IMR-90 (cell line): ENCODE measurements around the gene RAB11FIP4. TPM values are rescaled to one million over a fixed set of nuclear protein-coding genes. Genes with fewer than 3 reads are reported as not detected.

Experiments
- ATAC-seq: fragments of 200-7000 bp; cut with Tn5 transposase; 2 replicates; pipeline ENCODE4 v1.9.1; 2020; ENCODE audit warnings: low read depth, mild to moderate bottlenecking, moderate library complexity
- BruUV-seq: library from RNA; stranded (reverse); fragments of 400-500 nt; replicated peaks from 2 replicates; lab custom pipeline; 2021; lab: Mats Ljungman, UMichigan
- CTCF ChIA-PET: fragments of 300-600 bp; formaldehyde crosslinking; extraction: SDS; loops from one replicate; lab custom pipeline; 2021; ENCODE audit warnings: antibody characterized with exemption; lab: Yijun Ruan, JAX
- POLR2A ChIA-PET: fragments of 300-600 bp; sonication (Branson Sonifier 250); formaldehyde crosslinking; loops from one replicate; lab custom pipeline; 2022; ENCODE audit warnings: antibody characterized with exemption; ENCODE audit not compliant: unreplicated experiment; lab: Charles Lee
- DNase-seq: peaks from one replicate; pipeline ENCODE4 v3.0.0; 2013
- H2AFZ ChIP-seq: replicated peaks from 2 replicates; pipeline ENCODE3; 2013; ENCODE audit warnings: low read length, mild to moderate bottlenecking; ENCODE audit not compliant: poor library complexity
- H2AK5ac ChIP-seq: 2 replicates; pipeline ENCODE4 v1.6.1; 2013; ENCODE audit warnings: low read depth, low read length, inconsistent platforms
- H2AK9ac ChIP-seq: replicated peaks from 2 replicates; pipeline ENCODE3; 2013; ENCODE audit warnings: mild to moderate bottlenecking, low read depth, low read length, moderate library complexity; ENCODE audit not compliant: poor library complexity
- H2BK120ac ChIP-seq: 2 replicates; pipeline ENCODE4 v1.6.1; 2013; ENCODE audit warnings: low read depth, low read length, inconsistent platforms
- H2BK15ac ChIP-seq: 3 replicates; pipeline ENCODE4 v1.6.1; 2013; ENCODE audit warnings: low read depth, low read length, inconsistent platforms
- H2BK20ac ChIP-seq: 2 replicates; pipeline ENCODE4 v1.6.1; 2013; ENCODE audit warnings: low read depth, mild to moderate bottlenecking, inconsistent platforms, low read length, moderate library complexity
- H2BK5ac ChIP-seq: 2 replicates; pipeline ENCODE4 v1.6.1; 2013; ENCODE audit warnings: mild to moderate bottlenecking, low read depth, low read length, inconsistent platforms; ENCODE audit not compliant: poor library complexity, severe bottlenecking
- H3K14ac ChIP-seq: replicated peaks from 2 replicates; pipeline ENCODE4 v1.6.1; 2013; ENCODE audit warnings: low read depth, low read length, inconsistent platforms
- H3K18ac ChIP-seq: 2 replicates; pipeline ENCODE4 v1.6.1; 2013; ENCODE audit warnings: low read depth, low read length, control low read depth
- H3K23ac ChIP-seq: 2 replicates; pipeline ENCODE4 v1.6.1; 2013; ENCODE audit warnings: low read depth, low read length, inconsistent platforms
- H3K27ac ChIP-seq: 2 replicates; pipeline ENCODE4 v1.5.1; 2013; ENCODE audit warnings: mild to moderate bottlenecking, control low read depth, low read length; ENCODE audit not compliant: insufficient read depth
- H3K27me3 ChIP-seq: 2 replicates; pipeline ENCODE4 v1.6.1; 2013; ENCODE audit warnings: low read length; ENCODE audit not compliant: control insufficient read depth, insufficient read depth
- H3K36me3 ChIP-seq: 2 replicates; pipeline ENCODE4 v1.6.1; 2013; ENCODE audit warnings: low read length, mixed read lengths; ENCODE audit not compliant: control insufficient read depth, insufficient read depth
- H3K4ac ChIP-seq: 2 replicates; pipeline ENCODE4 v1.6.1; 2013; ENCODE audit warnings: low read depth, low read length, inconsistent platforms
- H3K4me1 ChIP-seq: 2 replicates; pipeline ENCODE4 v1.6.1; 2013; ENCODE audit warnings: low read length, mixed read lengths; ENCODE audit not compliant: control insufficient read depth, insufficient read depth
- H3K4me2 ChIP-seq: 2 replicates; pipeline ENCODE4 v1.6.1; 2013; ENCODE audit warnings: low read depth, mild to moderate bottlenecking, control low read depth, low read length, moderate library complexity
- H3K4me3 ChIP-seq: 2 replicates; pipeline ENCODE4 v1.5.1; 2013; ENCODE audit warnings: low read depth, mild to moderate bottlenecking, control low read depth, low read length, moderate library complexity; ENCODE audit not compliant: insufficient read depth
- H3K56ac ChIP-seq: 2 replicates; pipeline ENCODE4 v1.6.1; 2013; ENCODE audit warnings: low read length, inconsistent platforms; ENCODE audit not compliant: insufficient read depth; ENCODE audit errors: extremely low read depth
- H3K79me1 ChIP-seq, 2 experiments: 2 replicates each; pipeline ENCODE4 v1.6.1; 2013; ENCODE audit warnings: low read length in 2 of 2, inconsistent platforms in 1 of 2, low read depth in 1 of 2
- H3K9ac ChIP-seq: 2 replicates; pipeline ENCODE4 v1.6.1; 2013; ENCODE audit warnings: low read depth, low read length, control low read depth
- H3K9me1 ChIP-seq: 2 replicates; pipeline ENCODE4 v1.6.1; 2013; ENCODE audit warnings: low read length, inconsistent platforms; ENCODE audit not compliant: insufficient read depth
- H3K9me3 ChIP-seq: 2 replicates; pipeline ENCODE4 v1.6.1; 2013; ENCODE audit warnings: low read length; ENCODE audit not compliant: control insufficient read depth, insufficient read depth
- H4K20me1 ChIP-seq: 2 replicates; pipeline ENCODE4 v1.6.1; 2013; ENCODE audit warnings: low read length, inconsistent platforms; ENCODE audit not compliant: insufficient read depth
- H4K5ac ChIP-seq: 2 replicates; pipeline ENCODE4 v1.6.1; 2013; ENCODE audit warnings: mild to moderate bottlenecking, low read depth, low read length, control low read depth
- H4K8ac ChIP-seq, 2 experiments: 2 replicates each; pipeline ENCODE4 v1.6.1; 2013; ENCODE audit warnings: low read depth in 2 of 2, low read length in 2 of 2, control low read depth in 1 of 2, inconsistent platforms in 1 of 2
- H4K91ac ChIP-seq: 2 replicates; pipeline ENCODE4 v1.6.1; 2013; ENCODE audit warnings: low read depth, low read length, inconsistent platforms; ENCODE audit not compliant: insufficient read depth
- BHLHE40 ChIP-seq: fragments of 150-350 bp; IDR thresholded peaks from 2 replicates; pipeline ENCODE4 v1.6.1; 2016; ENCODE audit warnings: mild to moderate bottlenecking, low read depth, low read length
- CEBPB ChIP-seq: IDR thresholded peaks from 2 replicates; pipeline ENCODE4 v1.6.1; 2012; ENCODE audit warnings: low read depth, low read length, improper control_type of control experiment
- CHD1 ChIP-seq: IDR thresholded peaks from 2 replicates; pipeline ENCODE4 v1.6.1; 2012; ENCODE audit warnings: low read depth, low read length, improper control_type of control experiment
- FOS ChIP-seq: fragments of 150-350 bp; IDR thresholded peaks from 2 replicates; pipeline ENCODE4 v1.6.1; 2016; ENCODE audit warnings: low read depth, low read length
- MAFK ChIP-seq: IDR thresholded peaks from 2 replicates; pipeline ENCODE4 v1.6.1; 2012; ENCODE audit warnings: low read depth, low read length, improper control_type of control experiment
- MAZ ChIP-seq: IDR thresholded peaks from 2 replicates; pipeline ENCODE4 v1.6.1; 2012; ENCODE audit warnings: low read depth, mild to moderate bottlenecking, low read length, improper control_type of control experiment, moderate library complexity, borderline replicate concordance
- MXI1 ChIP-seq: IDR thresholded peaks from 2 replicates; pipeline ENCODE4 v1.6.1; 2012; ENCODE audit warnings: low read depth, mild to moderate bottlenecking, low read length, moderate library complexity, borderline replicate concordance
- NFE2L2 ChIP-seq: fragments of 150-350 bp; IDR thresholded peaks from 2 replicates; pipeline ENCODE4 v1.6.1; 2016; ENCODE audit warnings: low read depth, mild to moderate bottlenecking, low read length
- POLR2A ChIP-seq: IDR thresholded peaks from 2 replicates; pipeline ENCODE4 v1.6.1; 2012; ENCODE audit warnings: mild to moderate bottlenecking, low read depth, low read length
- RAD21 ChIP-seq: IDR thresholded peaks from 2 replicates; pipeline ENCODE4 v1.6.1; 2012; ENCODE audit warnings: low read length, improper control_type of control experiment
- RCOR1 ChIP-seq: IDR thresholded peaks from 2 replicates; pipeline ENCODE4 v1.6.1; 2012; ENCODE audit warnings: mild to moderate bottlenecking, low read length, improper control_type of control experiment; ENCODE audit not compliant: insufficient replicate concordance
- RFX5 ChIP-seq: IDR thresholded peaks from 2 replicates; pipeline ENCODE4 v1.8.0; 2012; ENCODE audit warnings: low read depth, mild to moderate bottlenecking, low read length, moderate library complexity
- SMC3 ChIP-seq: fragments of 150-350 bp; IDR thresholded peaks from 2 replicates; pipeline ENCODE4 v1.6.1; 2016; ENCODE audit warnings: low read depth, mild to moderate bottlenecking, antibody characterized with exemption, low read length, moderate library complexity
- WGBS, 2 experiments: methylation state at CpG; one replicate each; pipeline versions ENCODE4 v1.1.5 to v1.1.7; 2013; ENCODE audit warnings: missing lambda C conversion rate in 2 of 2; ENCODE audit not compliant: insufficient read length in 1 of 2; ENCODE audit errors: extremely low coverage in 2 of 2; 5-methylcytosine and 5-hydroxymethylcytosine counted together
- dilution Hi-C: fragments of 300-500 bp; cut with HindIII; formaldehyde crosslinking; loops from one replicate; pipeline ENCODE4 v1.14.3; 2018; ENCODE audit warnings: low sequenced_read_pairs; ENCODE audit not compliant: unreplicated experiment
- in situ Hi-C: fragments of 300-500 bp; cut with MboI; formaldehyde crosslinking; loops from 3 replicates; pipeline ENCODE4 v1.14.3; 2019; ENCODE audit warnings: low sequenced_read_pairs, inconsistent platforms, mixed read lengths
- intact Hi-C: fragments of 100-400 bp; cut with micrococcal nuclease; formaldehyde crosslinking; loops from 2 replicates; pipeline ENCODE4 v1.10.0; 2022
- polyA plus RNA-seq, 3 experiments: library from polyadenylated mRNA; depleted of rRNA; stranded (reverse); fragments of >200 nt; gene quantifications; 2 replicates each; pipeline ENCODE4 v1.2.3, GENCODE V29; 2012; ENCODE audit warnings: low replicate concordance in 1 of 3
- total RNA-seq: library from RNA; depleted of rRNA; stranded (reverse); fragments of >200 nt; gene quantifications from 2 replicates; pipeline ENCODE4 v1.2.3, GENCODE V29; 2012
- TF ChIP-seq, protein P1 (sequence below): fragments of 150-350 bp; IDR thresholded peaks from 2 replicates; pipeline ENCODE4 v1.6.1; 2017; ENCODE audit warnings: mild to moderate bottlenecking, antibody characterized with exemption, low read length, low read depth
- TF ChIP-seq, protein P2 (sequence below): conservative IDR thresholded peaks from 2 replicates; pipeline ENCODE4 v1.5.1; 2012; ENCODE audit warnings: mild to moderate bottlenecking, low read depth, low read length, improper control_type of control experiment
- TF ChIP-seq, protein P3 (sequence below): fragments of 150-350 bp; IDR thresholded peaks from 2 replicates; pipeline ENCODE4 v1.6.1; 2016; ENCODE audit warnings: low read depth, mild to moderate bottlenecking, low read length, moderate library complexity, borderline replicate concordance

RAB11FIP4 gene
- total and polyA plus RNA-seq, 2 of the 4 experiments (the other 2 are of a cell fraction), result 0.68 to 1.1 TPM

DNA sequence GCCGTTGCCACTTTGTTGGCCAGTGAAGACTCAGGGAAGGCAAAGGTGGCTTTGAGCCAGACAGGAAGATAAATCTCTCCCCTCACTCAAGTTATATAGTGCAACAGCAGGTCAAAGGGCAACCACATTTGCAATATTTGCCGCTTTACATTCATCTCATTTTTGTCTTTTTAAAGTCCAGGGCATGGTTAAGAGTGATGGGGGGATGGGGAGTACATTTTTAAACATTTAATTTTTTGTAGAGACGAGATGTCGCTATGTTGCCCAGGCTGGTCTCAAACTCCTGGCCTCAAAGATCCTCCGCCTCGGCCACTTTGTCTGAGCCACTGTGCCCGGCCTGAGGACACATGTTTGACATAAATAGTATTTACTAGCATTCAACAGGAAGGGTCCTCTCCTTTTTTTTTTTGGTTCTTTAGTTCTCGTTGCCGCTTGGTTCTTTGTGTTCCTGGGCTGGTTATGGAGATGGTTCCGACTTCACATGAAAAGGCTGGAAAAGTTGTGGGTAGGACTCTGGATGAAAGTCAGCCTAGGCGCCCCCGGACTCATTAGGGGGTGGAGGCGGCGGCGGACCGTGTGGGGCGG, 95.7 kb downstream of the RAB11FIP4 start:
- Histone ChIP-seq H3K4me1 (no peaks in the 10 kb centered on the region; the same call in 1 of the 2 replicates), H2AK9ac (no peak overlapping the region), H3K27me3 (peaks cover 82% of the 10 kb centered on the region), H4K91ac (no peak overlapping the region), H2BK20ac (no peak overlapping the region), H3K36me3 (no peaks in the 10 kb centered on the region), H3K27ac (no peak overlapping the region), H4K20me1 (no peaks in the 10 kb centered on the region), H3K79me1 (no peaks in the 10 kb centered on the region), H2AK5ac (no peak overlapping the region), H4K5ac (no peak overlapping the region), H4K8ac (no peak overlapping the region), H3K9ac (no peak overlapping the region), H3K18ac (no peak overlapping the region), H3K4ac (no peak overlapping the region), H2BK120ac (no peak overlapping the region), H3K56ac (no peak overlapping the region), H3K23ac (no peak overlapping the region), H3K4me2 (peak overlapping the region; percentile 60; the same call in 1 of the 2 replicates), H3K4me3 (peak overlapping the region; percentile 23), H3K14ac (no peak overlapping the region), H2BK5ac (no peak overlapping the region), H3K9me1 (no peaks in the 10 kb centered on the region), H3K9me3 (no peaks in the 10 kb centered on the region), H2BK15ac (no peak overlapping the region), H2AFZ (peak overlapping the region; percentile 67)
- ChIA-PET POLR2A (no interaction called here), CTCF (no interaction called here)
- TF ChIP-seq, protein P1, sequence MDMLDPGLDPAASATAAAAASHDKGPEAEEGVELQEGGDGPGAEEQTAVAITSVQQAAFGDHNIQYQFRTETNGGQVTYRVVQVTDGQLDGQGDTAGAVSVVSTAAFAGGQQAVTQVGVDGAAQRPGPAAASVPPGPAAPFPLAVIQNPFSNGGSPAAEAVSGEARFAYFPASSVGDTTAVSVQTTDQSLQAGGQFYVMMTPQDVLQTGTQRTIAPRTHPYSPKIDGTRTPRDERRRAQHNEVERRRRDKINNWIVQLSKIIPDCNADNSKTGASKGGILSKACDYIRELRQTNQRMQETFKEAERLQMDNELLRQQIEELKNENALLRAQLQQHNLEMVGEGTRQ, result no peak
- TF ChIP-seq, protein P2, sequence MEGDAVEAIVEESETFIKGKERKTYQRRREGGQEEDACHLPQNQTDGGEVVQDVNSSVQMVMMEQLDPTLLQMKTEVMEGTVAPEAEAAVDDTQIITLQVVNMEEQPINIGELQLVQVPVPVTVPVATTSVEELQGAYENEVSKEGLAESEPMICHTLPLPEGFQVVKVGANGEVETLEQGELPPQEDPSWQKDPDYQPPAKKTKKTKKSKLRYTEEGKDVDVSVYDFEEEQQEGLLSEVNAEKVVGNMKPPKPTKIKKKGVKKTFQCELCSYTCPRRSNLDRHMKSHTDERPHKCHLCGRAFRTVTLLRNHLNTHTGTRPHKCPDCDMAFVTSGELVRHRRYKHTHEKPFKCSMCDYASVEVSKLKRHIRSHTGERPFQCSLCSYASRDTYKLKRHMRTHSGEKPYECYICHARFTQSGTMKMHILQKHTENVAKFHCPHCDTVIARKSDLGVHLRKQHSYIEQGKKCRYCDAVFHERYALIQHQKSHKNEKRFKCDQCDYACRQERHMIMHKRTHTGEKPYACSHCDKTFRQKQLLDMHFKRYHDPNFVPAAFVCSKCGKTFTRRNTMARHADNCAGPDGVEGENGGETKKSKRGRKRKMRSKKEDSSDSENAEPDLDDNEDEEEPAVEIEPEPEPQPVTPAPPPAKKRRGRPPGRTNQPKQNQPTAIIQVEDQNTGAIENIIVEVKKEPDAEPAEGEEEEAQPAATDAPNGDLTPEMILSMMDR, result no peak
- TF ChIP-seq SMC3, result no peak
- no peak for TF ChIP-seq RAD21
- TF ChIP-seq RCOR1, result no peak
- TF ChIP-seq NFE2L2, result no peak
- TF ChIP-seq MXI1, result no peak
- TF ChIP-seq, protein P3, sequence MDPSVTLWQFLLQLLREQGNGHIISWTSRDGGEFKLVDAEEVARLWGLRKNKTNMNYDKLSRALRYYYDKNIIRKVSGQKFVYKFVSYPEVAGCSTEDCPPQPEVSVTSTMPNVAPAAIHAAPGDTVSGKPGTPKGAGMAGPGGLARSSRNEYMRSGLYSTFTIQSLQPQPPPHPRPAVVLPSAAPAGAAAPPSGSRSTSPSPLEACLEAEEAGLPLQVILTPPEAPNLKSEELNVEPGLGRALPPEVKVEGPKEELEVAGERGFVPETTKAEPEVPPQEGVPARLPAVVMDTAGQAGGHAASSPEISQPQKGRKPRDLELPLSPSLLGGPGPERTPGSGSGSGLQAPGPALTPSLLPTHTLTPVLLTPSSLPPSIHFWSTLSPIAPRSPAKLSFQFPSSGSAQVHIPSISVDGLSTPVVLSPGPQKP, result no peak
- TF ChIP-seq CEBPB, result no peak
- no peak for TF ChIP-seq RFX5
- no peak for TF ChIP-seq POLR2A
- no peak for TF ChIP-seq MAZ
- no peak for TF ChIP-seq CHD1
- no peak for TF ChIP-seq FOS
- TF ChIP-seq MAFK, result no peak
- no peak for TF ChIP-seq BHLHE40
- DNase-seq (no peak), ATAC-seq (no peak)
- 10% methylated on average over 4 of the region's 17 CpGs; no CpG with 5 or more reads in 1 of the 2 experiments for WGBS, 2 experiments
- no TSS peak for BruUV-seq
- dilution Hi-C loops (no loop called here), intact Hi-C loops (no loop called here), in situ Hi-C loops (no loop called here)
